Body of pancreas (tissue), 4 donors: ENCODE measurements around the gene SELENBP1. TPM values are rescaled to one million over a fixed set of nuclear protein-coding genes. Genes with fewer than 3 reads are reported as not detected.

Experiments used
- ATAC-seq: fragments of 150-250 bp; one replicate; pipeline ENCODE4 v1.9.1; 2016
- DNase-seq, 4 donors: peaks; one replicate each; pipeline ENCODE4 v3.0.0-alpha.2; 2019
- H3K27ac ChIP-seq, 4 donors: fragments of 200-600 bp; sonication (generic); 1 replicate in 3 of 4; 2 replicates in 1 of 4; pipeline versions ENCODE4 v1.5.1 to v1.6.1; 2016 to 2019; ENCODE audit warnings: mild to moderate bottlenecking in 1 of 4, mixed read lengths in 1 of 4, moderate library complexity in 1 of 4
- H3K27me3 ChIP-seq, 2 donors: fragments of 200-600 bp; sonication (generic); one replicate each; pipeline ENCODE4 v1.6.0; 2016; ENCODE audit warnings: mild to moderate bottlenecking in 1 of 2
- H3K36me3 ChIP-seq, 2 donors: fragments of 200-600 bp; sonication (generic); replicated peaks in 1 of 2; 2 replicates each; pipeline ENCODE4 v1.5.1; 2016; ENCODE audit warnings: low read depth in 2 of 2; ENCODE audit not compliant: insufficient read depth in 1 of 2
- H3K4me1 ChIP-seq: fragments of 200-600 bp; sonication (generic); one replicate; pipeline ENCODE4 v1.6.0; 2016
- H3K4me3 ChIP-seq, 2 donors: fragments of 200-600 bp; sonication (generic); 1 replicate in 1 of 2; 2 replicates in 1 of 2; pipeline ENCODE4 v1.5.1; 2016 to 2019
- H3K9me3 ChIP-seq, 3 donors: fragments of 200-600 bp; sonication (generic); 1 replicate in 2 of 3; 2 replicates in 1 of 3; pipeline ENCODE4 v1.5.1; 2016
- POLR2A ChIP-seq, 3 donors: fragments of 450-650 bp; IDR thresholded peaks; one replicate each; pipeline ENCODE4 v1.6.1; 2016; ENCODE audit warnings: antibody characterized with exemption in 3 of 3, mild to moderate bottlenecking in 2 of 3
- WGBS, 2 donors: methylation state at CpG; one replicate each; pipeline ENCODE4 v1.1.5; 2017; 5-methylcytosine and 5-hydroxymethylcytosine counted together
- intact Hi-C: fragments of 100-400 bp; cut with DNase I; formaldehyde crosslinking; loops from one replicate; pipeline ENCODE4 v1.15.1; 2023
- total RNA-seq, 2 donors: library from RNA; depleted of rRNA; stranded (reverse); fragments of >200 nt; gene quantifications; one replicate each; pipeline ENCODE4 v1.1.0, GENCODE V29; 2016
- TF ChIP-seq, protein P1 (sequence below), 7 experiments: fragments of 450-650 bp in 4 of 7; fragments of 200-600 bp in 3 of 7; sonication (generic) in 3 of 7; IDR thresholded peaks; one replicate each; pipeline ENCODE4 v1.5.1; 2016 to 2019; ENCODE audit warnings: antibody characterized with exemption in 7 of 7

Gene SELENBP1
- total RNA-seq, 2 donors from 2014 or later: 52.1 to 106 TPM

DNA sequence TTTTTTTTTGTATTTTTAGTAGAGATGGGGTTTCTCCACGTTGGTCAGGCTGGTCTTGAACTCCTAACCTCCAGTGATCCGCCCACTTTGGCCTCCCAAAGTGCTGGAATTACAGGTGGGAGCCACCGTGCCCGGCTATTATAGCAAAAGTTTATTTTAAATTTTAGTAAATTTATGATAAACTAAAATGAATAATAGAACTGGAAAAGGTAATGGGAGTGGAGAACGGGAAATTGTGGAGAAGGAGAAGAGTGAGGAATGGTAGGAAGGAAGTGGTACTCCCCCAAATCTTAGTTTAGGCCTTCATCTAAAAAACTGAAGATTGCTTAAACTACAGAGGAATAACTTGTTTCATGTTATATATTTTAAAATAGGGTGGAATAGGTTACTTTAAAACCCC is 37.7 kb downstream of the SELENBP1 start:
- 77 to 84% methylated on average over 5 of the region's 5 CpGs for WGBS, 2 donors
- ATAC-seq (no peak), DNase-seq (no peak)
- Histone ChIP-seq H3K27me3 (no peaks in the 10 kb centered on the region), H3K4me3 (no peak overlapping the region), H3K4me1 (no peaks in the 10 kb centered on the region), H3K36me3 (no peaks in the 10 kb centered on the region), H3K27ac (no peak overlapping the region), H3K9me3 (no peaks in the 10 kb centered on the region)
- no peak for TF ChIP-seq POLR2A (IDR thresholded peaks at IDR 0.05)
- TF ChIP-seq, protein P1, sequence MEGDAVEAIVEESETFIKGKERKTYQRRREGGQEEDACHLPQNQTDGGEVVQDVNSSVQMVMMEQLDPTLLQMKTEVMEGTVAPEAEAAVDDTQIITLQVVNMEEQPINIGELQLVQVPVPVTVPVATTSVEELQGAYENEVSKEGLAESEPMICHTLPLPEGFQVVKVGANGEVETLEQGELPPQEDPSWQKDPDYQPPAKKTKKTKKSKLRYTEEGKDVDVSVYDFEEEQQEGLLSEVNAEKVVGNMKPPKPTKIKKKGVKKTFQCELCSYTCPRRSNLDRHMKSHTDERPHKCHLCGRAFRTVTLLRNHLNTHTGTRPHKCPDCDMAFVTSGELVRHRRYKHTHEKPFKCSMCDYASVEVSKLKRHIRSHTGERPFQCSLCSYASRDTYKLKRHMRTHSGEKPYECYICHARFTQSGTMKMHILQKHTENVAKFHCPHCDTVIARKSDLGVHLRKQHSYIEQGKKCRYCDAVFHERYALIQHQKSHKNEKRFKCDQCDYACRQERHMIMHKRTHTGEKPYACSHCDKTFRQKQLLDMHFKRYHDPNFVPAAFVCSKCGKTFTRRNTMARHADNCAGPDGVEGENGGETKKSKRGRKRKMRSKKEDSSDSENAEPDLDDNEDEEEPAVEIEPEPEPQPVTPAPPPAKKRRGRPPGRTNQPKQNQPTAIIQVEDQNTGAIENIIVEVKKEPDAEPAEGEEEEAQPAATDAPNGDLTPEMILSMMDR (IDR thresholded peaks at IDR 0.05): no peak
- intact Hi-C loops: no loop called here

DNA sequence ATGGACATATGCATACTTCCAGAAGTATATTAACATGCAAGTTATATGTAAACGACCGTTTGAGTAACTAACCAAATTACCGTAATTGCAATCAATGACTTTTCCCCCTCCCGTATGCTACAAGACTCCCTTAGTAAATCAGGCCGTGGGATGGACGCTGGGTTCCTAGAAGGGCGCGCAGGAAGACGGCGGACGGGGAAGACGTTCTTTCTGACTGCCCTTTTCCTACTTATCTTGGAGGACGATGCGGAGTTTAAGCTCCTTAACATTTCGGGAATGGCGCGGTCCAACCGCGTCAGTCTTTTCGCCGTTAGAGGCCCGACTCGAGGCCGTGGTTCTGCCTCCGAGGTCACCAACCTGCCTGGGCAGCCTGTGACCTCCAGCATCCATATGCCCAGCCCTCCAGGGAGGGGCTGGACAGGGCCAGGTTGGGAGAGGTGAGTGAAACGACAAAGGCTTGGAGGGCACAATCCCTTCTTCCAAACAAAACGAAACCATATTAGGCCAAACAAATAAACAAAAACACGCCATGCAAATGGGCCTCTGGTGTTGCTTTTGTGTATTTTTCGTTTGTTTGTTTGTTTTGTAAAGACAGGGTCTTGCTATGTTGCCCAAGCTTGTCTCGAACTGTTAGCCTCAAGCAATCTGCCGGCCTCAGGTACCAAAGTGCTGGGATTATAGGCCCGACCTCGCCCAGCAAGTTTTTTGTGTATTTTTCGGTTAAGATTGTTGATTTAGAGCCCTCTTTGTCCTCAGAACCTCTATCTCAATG is 44.4 kb downstream of the SELENBP1 start:
- intact Hi-C loops: no loop called here
- Histone ChIP-seq H3K36me3 (no peaks in the 10 kb centered on the region), H3K9me3 (no peaks in the 10 kb centered on the region), H3K4me3 (peak overlapping the region; percentile 25 to 32), H3K27ac (peak overlapping the region; percentile 63 to 98 (median 85)), H3K4me1 (peaks cover 32% of the 10 kb centered on the region), H3K27me3 (no peaks in the 10 kb centered on the region)
- ATAC-seq: peak; percentile 19
- DNase-seq: peak; percentile 13 to 35 (median 30)
- TF ChIP-seq, protein P1 (IDR thresholded peaks at IDR 0.05): no peak
- TF ChIP-seq POLR2A (IDR thresholded peaks at IDR 0.05): no peak
- WGBS, 2 donors: 14 to 17% methylated on average over 32 to 34 of the region's 34 CpGs

DNA sequence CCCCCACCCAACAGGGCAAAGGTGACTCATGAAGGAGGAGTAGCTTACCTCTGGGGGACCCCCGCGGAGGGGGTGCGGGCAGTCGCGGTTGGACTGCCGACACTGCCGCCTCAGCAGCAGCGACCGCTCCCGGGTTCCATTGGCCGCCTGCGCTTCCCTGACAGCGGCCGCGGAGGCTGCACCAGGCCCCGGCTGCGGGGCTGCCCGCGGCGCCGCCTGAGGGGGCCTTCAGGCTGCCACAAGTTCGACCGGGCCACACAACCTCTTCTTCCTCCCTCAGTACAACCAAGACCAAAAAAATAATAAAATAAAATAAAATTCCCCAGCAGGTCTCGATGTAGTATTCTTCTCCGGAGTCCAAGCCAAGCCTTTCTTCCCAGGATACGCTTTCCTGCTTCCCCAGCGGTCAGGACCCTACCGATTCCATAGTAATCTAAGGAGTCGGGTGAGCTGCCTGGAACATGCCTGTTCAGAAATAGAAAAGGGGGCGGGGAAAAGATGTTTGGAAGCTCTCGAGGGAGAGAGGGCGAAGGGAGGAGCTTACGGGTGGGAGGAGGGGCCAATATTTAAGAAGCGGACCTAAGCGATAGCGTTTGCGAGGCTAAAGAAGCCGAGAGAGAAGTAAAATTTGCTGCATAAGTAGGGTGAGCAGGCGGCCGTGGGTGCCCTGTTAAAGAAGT is 45.1 kb downstream of the SELENBP1 start, which contains the start of gene PI4KB:
PI4KB (minus strand) TSS at position 194 of the 680 bp plus-strand sequence. CDS start 10,935 bp downstream, outside the sequence.
- DNase-seq: peak; percentile 93 to 98 (median 94)
- Histone ChIP-seq H3K27me3 (no peaks in the 10 kb centered on the region), H3K4me1 (peaks cover 32% of the 10 kb centered on the region), H3K9me3 (no peaks in the 10 kb centered on the region), H3K4me3 (peak within 1 kb of the TSS; percentile 62 to 66), H3K27ac (peak within 1 kb of the TSS; percentile 63 to 98 (median 85)), H3K36me3 (no peaks in the 10 kb centered on the region)
- peak; percentile 99 for ATAC-seq
- intact Hi-C loops: no loop called here
- peak in 2 of 3 donors; percentile 74 to 77 for TF ChIP-seq POLR2A (IDR thresholded peaks at IDR 0.05)
- TF ChIP-seq, protein P1 (IDR thresholded peaks at IDR 0.05): peak in 1 of 7 experiments; percentile 7
- 0% methylated on average over 26 to 40 of the region's 40 CpGs for WGBS, 2 donors

DNA sequence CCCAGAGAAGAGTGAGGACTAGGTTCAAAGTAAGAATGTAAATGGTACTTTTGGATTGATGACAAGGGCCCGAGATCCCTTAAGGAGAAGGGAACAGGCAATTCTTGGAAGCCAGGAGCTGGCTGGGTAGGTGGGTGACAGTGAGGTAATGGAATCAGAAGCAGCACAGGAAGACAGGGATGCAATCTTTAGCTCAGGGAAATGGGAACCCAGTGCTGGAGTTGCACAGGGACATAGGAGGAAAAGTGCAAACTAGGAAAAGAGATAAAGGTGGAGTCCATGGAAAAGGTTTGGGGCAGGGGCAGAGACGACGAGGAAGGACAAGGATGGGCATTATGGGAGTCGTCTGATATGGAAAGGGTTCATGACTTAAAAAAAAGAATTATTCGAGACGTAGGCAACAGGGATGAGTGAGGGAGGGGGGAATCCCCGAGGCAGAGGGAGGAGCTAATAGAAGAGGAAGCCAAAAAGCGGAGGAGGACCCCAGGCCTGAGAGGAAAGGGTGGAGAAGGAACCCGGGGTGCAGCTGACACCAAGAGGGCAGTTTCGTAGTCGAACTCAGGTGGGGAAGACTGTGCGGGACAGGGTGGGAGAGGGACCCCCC is 45.8 kb downstream of the SELENBP1 start:
- 1% methylated on average over 12 of the region's 12 CpGs for WGBS, 2 donors
- intact Hi-C loops: no loop called here
- TF ChIP-seq, protein P1 (IDR thresholded peaks at IDR 0.05): no peak
- TF ChIP-seq POLR2A (IDR thresholded peaks at IDR 0.05): no peak

More for the DNA sequence above, 45.8 kb downstream of the SELENBP1 start:
- Histone ChIP-seq H3K4me3 (peak overlapping the region; percentile 62 to 66), H3K4me1 (peaks cover 32% of the 10 kb centered on the region), H3K36me3 (no peaks in the 10 kb centered on the region), H3K27me3 (no peaks in the 10 kb centered on the region), H3K27ac (peak overlapping the region; percentile 59 to 98 (median 85)), H3K9me3 (no peaks in the 10 kb centered on the region)
- DNase-seq: peak; percentile 32 to 55 (median 36)
- no peak for ATAC-seq
